ENCODE data around the gene PRSS1. TPM values are rescaled to one million over a fixed set of nuclear protein-coding genes. Genes with fewer than 3 reads are reported as not detected.
"Not testable (repeated sequence)": the region's sequence is repeated elsewhere in the genome, so short reads cannot be mapped to it uniquely, and the experiment has no call there.

PRSS1 gene
- polyA plus RNA-seq, 1 experiment, result not detected

DNA sequence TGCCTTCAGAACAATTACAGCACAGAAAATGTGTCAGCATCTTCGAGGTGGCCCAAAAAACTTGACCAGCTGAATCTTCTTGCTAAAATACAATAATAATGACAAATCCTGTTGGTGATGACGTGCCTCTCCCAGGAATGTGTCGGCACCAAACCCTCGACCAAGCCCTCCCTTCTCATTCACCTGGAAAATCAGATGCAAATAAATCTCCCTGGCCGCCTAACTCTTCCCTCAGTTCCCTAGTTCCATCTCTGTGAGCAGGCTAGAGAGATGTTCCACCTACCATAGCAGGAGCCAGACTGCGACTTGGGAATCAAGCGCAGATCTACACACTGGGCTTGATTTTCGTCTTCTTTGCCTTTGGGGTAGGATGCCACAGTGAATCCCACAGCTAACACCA is 4.1 kb downstream of the PRSS1 start:
- no peak overlapping the region for H3K4me3 ChIP-seq (ENCODE audit: low read depth, low read length)
- CTCF ChIA-PET, result interaction anchor here (1.3 kb wide), 1 partner anchor 121 kb away, joined by 4 read pairs; no protein-coding TSS in a partner anchor
- no peak overlapping the region for H3K27ac ChIP-seq (ENCODE audit: low read depth, low read length)
- no peaks in the 10 kb centered on the region for H3K27me3 ChIP-seq (ENCODE audit: control insufficient read depth, insufficient read depth, low read length)
- POLR2A ChIA-PET, result no interaction called here
- no peak for DNase-seq (ENCODE audit: low read depth, low spot score)
- TF ChIP-seq, protein P1, sequence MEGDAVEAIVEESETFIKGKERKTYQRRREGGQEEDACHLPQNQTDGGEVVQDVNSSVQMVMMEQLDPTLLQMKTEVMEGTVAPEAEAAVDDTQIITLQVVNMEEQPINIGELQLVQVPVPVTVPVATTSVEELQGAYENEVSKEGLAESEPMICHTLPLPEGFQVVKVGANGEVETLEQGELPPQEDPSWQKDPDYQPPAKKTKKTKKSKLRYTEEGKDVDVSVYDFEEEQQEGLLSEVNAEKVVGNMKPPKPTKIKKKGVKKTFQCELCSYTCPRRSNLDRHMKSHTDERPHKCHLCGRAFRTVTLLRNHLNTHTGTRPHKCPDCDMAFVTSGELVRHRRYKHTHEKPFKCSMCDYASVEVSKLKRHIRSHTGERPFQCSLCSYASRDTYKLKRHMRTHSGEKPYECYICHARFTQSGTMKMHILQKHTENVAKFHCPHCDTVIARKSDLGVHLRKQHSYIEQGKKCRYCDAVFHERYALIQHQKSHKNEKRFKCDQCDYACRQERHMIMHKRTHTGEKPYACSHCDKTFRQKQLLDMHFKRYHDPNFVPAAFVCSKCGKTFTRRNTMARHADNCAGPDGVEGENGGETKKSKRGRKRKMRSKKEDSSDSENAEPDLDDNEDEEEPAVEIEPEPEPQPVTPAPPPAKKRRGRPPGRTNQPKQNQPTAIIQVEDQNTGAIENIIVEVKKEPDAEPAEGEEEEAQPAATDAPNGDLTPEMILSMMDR (IDR thresholded peaks at IDR 0.05; ENCODE audit: low read depth, low read length), result no peak
- H3K9me3 ChIP-seq (ENCODE audit: control insufficient read depth, insufficient read depth, low read length), result no peaks in the 10 kb centered on the region

DNA sequence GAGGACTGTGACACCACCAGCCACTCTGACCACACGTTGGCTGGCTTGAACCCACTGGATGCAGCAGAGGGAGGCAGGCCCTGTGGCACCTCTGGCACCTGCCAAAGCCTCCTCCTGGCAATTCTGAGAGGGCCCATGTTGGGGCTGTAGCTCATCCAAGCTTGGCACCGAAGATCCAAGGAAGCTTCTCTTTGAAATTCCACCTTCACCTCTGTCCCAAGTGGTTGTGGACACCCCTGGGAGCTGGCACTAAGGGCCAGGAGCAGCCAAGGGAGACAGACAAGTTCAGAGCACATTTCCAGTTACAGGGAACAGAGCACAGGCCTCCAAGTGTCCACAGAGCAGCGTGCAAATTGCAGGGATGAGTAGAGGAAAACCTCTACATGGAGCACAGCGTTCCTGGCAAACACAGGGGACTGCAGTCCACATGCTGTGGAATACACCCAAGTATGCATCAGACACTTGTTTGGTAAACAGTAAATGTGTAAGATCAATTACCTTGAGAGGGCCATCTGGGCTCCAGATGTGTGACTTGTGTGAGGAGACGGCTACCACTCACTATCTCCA is 4.7 kb downstream of the PRSS1 start:
- DNase-seq (ENCODE audit: low read depth, low spot score); POLR2A ChIA-PET; H3K27ac ChIP-seq (ENCODE audit: low read depth, low read length); H3K27me3 ChIP-seq (ENCODE audit: control insufficient read depth, insufficient read depth, low read length); H3K9me3 ChIP-seq (ENCODE audit: control insufficient read depth, insufficient read depth, low read length); H3K4me3 ChIP-seq (ENCODE audit: low read depth, low read length): not testable (repeated sequence)
- CTCF ChIA-PET, result interaction anchor here (1.3 kb wide), 1 partner anchor 121 kb away, joined by 4 read pairs; no protein-coding TSS in a partner anchor

DNA sequence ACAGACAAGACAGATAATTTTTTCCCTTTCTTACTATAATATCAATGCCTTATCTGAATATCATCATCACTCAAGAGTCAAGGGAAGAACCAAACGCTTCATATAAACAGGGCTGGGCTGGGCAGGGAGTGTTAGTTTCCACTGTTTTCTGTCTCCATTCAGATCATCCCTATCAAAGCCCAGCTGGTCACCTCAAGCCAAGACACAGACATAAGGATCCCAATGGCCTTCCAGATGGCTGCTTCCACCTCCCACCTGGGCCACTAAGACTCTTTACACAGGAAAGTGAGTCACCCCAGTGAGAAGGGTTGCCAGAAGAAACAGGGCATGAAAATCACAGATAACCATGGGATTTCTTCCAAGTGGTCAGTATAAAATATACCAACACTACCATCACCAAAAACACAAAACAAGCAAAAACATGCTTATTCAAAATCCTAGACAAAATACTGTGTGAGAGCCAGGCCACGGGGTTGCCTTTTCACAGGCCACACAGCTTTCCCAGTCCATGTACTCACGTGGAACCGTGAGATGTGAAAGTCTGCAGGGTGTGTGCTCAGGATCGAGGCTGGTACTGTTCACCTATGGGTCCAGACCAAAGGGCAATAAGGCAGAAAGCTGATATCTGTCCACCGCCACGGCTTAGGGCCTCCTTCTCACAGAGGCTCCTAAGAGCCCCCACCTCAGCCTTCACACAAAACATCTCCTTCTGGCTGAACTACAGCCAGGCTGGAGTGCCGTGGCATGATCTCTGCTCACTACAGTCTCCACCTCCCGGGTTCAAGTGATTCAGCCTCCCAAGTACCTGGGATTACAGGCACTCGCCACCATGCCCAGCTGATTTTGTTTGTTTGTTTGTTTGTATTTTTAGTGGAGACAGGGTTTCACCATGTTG is 5.7 kb downstream of the PRSS1 start:
- POLR2A ChIA-PET, result no interaction called here
- TF ChIP-seq, protein P1 (IDR thresholded peaks at IDR 0.05; ENCODE audit: low read depth, low read length), result no peak

DNA sequence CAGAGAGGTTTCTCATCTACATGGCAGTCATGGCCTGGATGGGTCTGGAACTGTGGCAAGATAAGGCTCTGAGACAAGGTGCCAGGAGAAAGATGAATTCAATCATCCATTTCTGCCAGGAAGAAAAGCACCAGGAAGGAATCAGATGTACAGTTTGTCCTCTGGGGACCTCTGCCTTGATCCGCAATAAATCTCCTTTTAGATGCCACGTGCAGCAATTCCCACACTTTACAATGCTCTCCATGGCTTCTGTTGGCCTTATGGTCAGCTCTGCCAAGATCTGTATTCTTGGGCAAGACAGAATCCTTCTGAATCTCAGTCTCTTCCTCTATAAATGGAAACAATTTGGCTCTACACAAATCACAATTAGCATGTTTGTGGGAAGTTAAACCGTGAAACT is 9.0 kb downstream of the PRSS1 start:
- H3K4me3 ChIP-seq (ENCODE audit: low read depth, low read length); H3K27ac ChIP-seq (ENCODE audit: low read depth, low read length); H3K27me3 ChIP-seq (ENCODE audit: control insufficient read depth, insufficient read depth, low read length); DNase-seq (ENCODE audit: low read depth, low spot score); POLR2A ChIA-PET; H3K9me3 ChIP-seq (ENCODE audit: control insufficient read depth, insufficient read depth, low read length): not testable (repeated sequence)
- CTCF ChIA-PET, result interaction anchor here (1.7 kb wide), 1 partner anchor 25 kb away, joined by 5 read pairs; no protein-coding TSS in a partner anchor

More for the DNA sequence above, 5.7 kb downstream of the PRSS1 start:
- Histone ChIP-seq H3K27me3 (ENCODE audit: control insufficient read depth, insufficient read depth, low read length) (no peaks in the 10 kb centered on the region), H3K4me3 (ENCODE audit: low read depth, low read length) (no peak overlapping the region), H3K27ac (ENCODE audit: low read depth, low read length) (no peak overlapping the region), H3K9me3 (ENCODE audit: control insufficient read depth, insufficient read depth, low read length) (no peaks in the 10 kb centered on the region)
- DNase-seq (ENCODE audit: low read depth, low spot score), result no peak
- CTCF ChIA-PET, result no interaction called here

DNA sequence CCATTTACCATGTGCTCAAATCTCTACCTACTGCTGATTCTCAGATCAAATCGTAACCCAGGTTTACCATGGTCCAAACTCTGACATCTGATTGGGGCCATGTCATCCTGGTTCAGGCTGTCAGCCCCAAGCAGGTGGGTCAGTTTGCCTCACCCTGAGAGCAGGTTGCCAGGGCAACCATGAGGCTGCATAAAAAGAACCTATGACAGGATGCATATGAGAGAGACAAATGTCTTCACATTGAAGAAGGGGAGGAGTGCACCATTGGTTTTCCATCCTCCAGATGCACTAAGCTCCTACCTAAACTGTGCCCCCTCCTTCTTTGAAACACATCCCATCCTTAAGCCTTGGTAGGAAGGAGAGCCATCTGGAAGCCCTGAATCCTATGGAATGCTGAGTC is 10.2 kb downstream of the PRSS1 start:
- TF ChIP-seq, protein P1 (IDR thresholded peaks at IDR 0.05; ENCODE audit: low read depth, low read length), result no peak
- POLR2A ChIA-PET, result no interaction called here
- H3K9me3 ChIP-seq (ENCODE audit: control insufficient read depth, insufficient read depth, low read length), result peaks cover 4% of the 10 kb centered on the region; the same call in 1 of the 2 replicates
- no peak overlapping the region for H3K4me3 ChIP-seq (ENCODE audit: low read depth, low read length)
- H3K27ac ChIP-seq (ENCODE audit: low read depth, low read length), result no peak overlapping the region
- DNase-seq (ENCODE audit: low read depth, low spot score), result no peak
- no peaks in the 10 kb centered on the region for H3K27me3 ChIP-seq (ENCODE audit: control insufficient read depth, insufficient read depth, low read length)
- CTCF ChIA-PET, result no interaction called here

DNA sequence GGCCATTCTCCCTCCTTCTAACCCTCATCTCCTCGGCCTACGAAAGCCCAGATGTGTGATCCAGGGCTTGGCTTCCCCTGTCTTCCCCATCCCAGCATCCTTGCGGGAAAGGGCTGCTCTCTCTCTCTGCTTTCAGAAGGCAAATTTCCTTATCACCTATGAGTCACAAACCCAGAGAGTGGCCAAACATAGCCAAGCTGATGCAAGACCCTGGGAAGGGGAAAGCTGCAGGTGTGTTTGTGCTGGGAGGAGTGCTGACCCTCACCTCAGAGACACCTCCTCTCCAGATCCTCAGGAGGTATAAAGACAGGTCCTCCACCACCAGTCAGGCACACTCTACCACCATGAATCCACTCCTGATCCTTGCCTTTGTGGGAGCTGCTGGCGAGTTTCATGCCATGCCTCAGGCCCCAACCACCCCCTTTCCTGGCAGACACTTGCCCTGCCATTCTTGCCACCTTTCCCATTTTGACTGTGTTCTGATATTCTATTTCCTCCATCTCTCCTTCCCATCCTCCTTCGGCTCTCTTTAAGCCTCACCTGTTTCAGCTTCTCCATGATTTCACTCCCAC is 10.9 kb downstream of the PRSS1 start:
- Histone ChIP-seq H3K4me3 (ENCODE audit: low read depth, low read length) (no peak overlapping the region), H3K27me3 (ENCODE audit: control insufficient read depth, insufficient read depth, low read length) (no peaks in the 10 kb centered on the region), H3K9me3 (ENCODE audit: control insufficient read depth, insufficient read depth, low read length) (peaks cover 6% of the 10 kb centered on the region), H3K27ac (ENCODE audit: low read depth, low read length) (no peak overlapping the region)
- POLR2A ChIA-PET, result no interaction called here
- no peak for DNase-seq (ENCODE audit: low read depth, low spot score)
- CTCF ChIA-PET, result no interaction called here
- TF ChIP-seq, protein P1 (IDR thresholded peaks at IDR 0.05; ENCODE audit: low read depth, low read length), result no peak

DNA sequence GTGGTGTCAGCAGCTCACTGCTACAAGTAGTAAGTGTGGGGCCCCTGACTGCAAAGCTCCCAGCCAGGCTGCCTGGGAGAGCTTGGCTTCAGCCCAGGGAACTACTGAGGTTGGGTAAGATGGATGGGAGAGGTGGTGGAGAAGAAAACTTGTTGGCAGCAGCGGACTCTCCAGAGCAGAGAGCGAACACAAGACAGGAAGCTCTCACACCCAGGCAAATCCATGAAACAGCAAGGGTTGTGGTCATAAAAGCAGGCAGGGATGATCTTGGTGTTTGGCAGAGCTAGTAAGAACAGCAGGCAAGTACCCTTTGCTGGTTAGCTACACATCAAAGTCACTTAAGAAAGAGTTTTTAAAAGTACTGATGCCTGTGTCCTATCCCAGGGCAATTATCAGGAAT is 12.3 kb downstream of the PRSS1 start:
- POLR2A ChIA-PET; H3K4me3 ChIP-seq (ENCODE audit: low read depth, low read length); CTCF ChIA-PET; DNase-seq (ENCODE audit: low read depth, low spot score); H3K27ac ChIP-seq (ENCODE audit: low read depth, low read length); H3K9me3 ChIP-seq (ENCODE audit: control insufficient read depth, insufficient read depth, low read length); H3K27me3 ChIP-seq (ENCODE audit: control insufficient read depth, insufficient read depth, low read length): not testable (repeated sequence)
